Kidney capillary endothelial cell (primary cell): ENCODE data around the gene SFXN5.
"Not testable (repeated sequence)": the region's sequence is repeated elsewhere in the genome, so short reads cannot be mapped to it uniquely, and the experiment has no call there.

Experiments
- DNase-seq: peaks from one replicate; pipeline ENCODE4 v3.0.0-alpha.2; 2018; ENCODE audit warnings: low spot score

Gene SFXN5

DNA sequence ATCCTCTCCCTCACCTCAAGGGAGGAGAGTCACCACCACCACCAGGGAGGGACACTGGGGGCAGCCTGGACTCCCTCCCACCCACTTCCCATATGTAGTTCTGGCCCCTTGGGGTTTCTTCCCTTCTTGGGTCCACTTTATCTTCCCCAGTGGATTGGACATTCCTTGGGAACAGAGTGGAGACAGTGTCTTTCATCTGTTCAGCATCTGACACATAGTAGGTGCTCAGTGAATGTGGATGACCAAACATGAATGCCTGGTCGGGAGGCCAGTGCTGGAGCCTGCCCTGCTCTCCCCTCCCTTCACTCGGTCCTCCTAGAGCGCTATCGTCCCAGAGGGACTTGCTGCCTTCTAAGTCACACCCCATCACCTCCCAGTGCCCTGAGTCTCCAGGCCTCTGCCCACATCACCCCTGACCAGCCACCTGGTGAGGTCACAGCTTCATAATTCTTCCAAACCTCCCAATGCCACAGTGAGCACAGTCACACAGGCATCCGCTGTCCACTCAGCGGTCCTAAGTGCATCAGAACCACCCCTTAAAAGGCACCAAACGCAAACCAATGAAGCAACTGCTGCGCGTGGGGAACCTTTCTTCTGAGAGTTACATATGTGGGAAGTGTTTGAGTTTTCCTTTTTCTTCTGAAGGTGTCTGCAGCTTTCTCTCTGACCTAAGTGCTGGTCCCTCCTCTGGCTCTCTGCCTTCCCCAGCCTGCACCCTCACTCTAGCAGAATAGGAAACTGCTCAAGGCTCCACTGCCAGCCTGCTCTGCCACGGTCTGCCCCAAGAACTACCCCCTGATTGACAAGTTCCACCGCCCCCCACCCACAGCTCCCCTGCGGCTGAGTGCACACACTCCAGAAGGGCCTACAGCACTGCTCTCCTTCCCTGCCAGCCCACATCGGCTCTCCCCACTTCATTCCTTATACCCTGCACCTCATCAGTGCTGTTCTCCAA, 7.2 kb upstream of the SFXN5 start:
- no peak for DNase-seq

- no peak for DNase-seq
Measured at GRCh38 chr2:73077424-73077795, 5.9 kb upstream of the SFXN5 start.

DNA sequence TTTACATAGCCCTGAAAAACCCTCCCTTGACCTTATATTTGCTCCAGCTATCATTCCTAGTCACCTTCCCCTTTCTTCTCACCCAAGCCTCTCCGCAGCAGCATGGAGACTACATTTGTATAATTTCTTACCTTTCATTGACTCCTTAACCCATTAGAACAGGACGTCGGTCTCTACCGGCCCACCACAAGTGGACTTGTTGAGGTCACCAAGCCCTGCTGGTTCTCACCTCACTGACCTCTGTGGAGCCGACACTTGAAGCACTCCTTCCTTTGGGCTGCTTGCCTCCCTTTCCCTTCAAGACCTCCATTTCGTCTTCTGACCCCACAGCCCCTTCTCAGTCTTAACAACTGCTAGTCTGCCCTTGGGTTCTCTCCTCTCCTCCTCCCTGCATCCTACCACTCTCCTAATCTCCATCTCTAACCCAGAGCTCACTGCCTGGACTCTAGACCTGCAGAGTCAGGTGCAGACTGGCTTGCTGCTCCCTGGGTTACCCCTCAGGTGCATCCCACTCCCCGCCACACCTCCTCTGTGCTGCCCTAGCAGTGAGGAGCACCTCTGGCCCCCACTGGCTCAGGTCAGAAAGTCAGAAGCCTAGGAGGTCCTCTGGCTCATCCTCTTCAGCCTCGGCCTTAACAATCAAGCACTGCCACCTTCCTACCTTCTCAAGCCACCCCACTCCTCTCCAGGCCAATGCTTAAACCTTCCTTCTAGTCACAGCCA, 5.3 kb upstream of the SFXN5 start:
- no peak for DNase-seq

DNA sequence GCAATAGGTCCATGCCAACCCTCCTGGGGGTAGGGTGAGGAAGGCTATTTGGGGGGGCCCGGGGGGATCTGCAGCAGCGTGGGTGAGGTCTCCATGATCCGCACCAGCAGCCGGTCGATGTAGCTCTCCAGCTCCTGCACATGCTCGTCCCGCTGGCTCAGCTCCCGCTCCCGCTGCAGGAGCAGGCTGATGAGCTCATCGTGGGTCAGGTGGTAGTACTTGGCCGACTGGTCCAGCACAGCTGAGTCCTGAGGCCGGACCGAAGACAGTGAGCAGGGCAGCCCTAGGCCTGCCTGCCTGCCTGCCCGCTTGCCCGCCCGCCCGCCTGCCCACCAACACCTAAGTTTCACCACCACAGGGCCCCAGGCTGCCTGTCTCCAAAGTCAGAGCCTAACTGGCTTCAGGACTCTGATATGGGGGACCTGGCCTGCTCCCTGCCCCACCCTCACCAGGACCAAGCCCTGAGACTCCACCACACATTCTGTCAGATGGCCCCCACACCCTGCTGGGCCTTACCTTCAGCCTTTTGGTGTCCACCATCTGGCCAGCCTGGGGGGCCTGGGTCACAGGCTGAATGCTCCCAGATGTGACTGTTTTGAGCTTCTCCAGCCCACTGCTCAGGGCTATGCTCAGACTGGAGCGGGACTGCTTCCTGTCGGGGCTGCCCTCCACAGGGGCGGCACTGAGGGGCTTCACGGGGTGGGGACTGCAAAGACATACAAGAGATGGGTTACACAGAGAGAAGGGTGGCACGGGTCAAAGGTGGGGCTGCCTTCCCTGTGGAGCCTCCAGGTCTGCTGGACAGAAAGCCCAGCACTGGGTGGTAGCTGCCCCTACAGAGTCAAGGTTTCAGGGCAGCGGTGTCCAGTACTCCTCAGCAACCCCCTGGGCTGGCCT, 4.2 kb upstream of the SFXN5 start:
- no peak for DNase-seq

GRCh38 chr2:73074110-73075069, 2.9 kb upstream of the SFXN5 start:
- no peak for DNase-seq

GRCh38 chr2:73072416-73072815, 904 bp upstream of the SFXN5 start:
- DNase-seq = no peak

DNA sequence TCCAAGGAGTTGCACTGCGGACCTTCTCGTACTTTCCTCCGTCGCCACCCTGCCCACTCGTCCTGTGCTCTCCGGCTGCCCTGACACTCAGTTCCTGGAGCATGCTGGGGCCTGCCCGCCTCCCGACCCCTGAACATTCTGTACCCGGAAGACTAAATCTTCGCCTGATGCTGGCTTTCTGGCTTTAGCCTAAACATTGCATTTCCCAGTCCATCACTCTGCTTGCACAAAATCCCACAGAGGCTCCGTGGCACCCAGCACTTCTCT, 550 bp upstream of the SFXN5 start:
- no peak for DNase-seq

- DNase-seq = peak; percentile 26
Measured at GRCh38 chr2:73070643-73071359, 711 bp downstream of the SFXN5 start.

GRCh38 chr2:73069855-73070642, 1.5 kb downstream of the SFXN5 start:
- DNase-seq = no peak

DNA sequence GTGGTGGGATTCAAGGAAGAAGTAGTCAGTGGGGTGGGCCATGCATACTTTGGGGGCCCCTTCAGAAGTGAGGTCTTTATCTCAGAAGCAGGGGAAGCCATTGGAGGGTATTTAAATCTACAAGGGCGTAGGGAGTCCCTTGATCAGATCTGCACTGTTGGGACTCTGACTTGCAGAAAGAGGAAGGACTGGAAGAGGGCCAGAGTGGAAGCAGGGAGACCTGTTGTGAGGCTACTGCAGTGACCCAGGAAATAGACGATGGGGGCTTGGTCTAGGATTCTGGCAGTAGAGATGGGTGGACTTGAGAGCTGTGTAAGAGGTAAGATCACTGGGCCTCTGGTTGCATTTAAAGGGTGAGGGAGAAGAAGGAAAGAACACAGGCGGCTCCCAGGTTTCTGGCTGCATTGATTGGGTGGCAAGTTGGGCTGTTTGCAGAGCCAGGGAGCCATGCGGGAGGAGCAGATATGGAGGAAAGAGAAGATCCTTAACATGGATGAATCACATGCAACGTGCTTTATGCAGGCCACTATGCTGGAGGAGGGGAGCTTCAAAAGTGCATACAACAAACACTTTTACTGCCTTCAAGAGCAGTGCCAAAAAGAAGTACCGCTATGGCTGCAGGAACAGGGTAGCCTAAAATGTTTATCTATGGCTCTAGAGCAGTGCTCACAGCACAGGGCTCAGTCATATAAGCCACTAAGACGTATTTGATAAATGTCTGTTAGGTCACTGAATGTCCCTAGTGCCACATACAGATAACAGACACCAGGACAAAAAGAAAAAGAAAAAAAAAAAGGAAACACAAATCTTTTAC, 2.3 kb downstream of the SFXN5 start:
- no peak for DNase-seq

- no peak for DNase-seq
Measured at GRCh38 chr2:73068147-73068546, 3.4 kb downstream of the SFXN5 start.

DNA sequence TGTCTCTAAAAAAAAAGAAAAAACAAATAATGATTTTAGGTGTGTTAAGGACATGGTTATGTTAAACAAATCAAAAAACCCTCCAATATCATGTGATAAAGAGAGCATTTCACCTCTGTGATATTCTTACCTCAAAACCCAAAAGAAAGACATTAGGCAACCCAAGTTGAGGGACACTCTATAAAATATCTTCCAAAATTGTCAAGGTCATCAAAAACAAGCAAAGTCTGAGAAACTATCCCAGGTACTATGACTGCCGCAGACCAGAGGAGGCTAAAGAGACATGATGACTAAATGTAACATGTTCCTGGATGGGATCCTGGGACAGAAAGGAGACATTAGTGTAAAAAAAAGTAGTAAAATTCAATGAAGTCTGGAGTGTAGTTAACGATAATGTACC, 4.5 kb downstream of the SFXN5 start:
- no peak for DNase-seq

DNA sequence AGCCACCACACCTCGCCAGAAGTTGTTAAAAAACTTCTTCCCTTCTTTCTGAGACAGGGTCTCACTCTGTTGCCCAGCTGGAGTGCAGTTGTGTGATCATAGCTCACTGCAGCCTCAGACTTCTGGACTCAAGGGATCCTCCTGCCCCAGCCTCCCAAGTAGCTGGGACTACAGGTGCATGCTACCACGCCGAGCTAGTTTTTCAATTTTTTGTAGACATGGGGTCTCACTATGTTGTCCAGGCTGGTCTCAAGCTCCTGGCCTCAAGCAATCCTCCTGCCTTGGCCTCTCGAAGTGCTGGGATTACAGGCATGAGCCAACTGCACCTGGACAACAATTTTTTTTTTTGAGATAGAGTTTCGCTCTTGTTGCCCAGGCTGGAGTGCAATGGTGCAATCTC, 6.4 kb downstream of the SFXN5 start:
- DNase-seq = not testable (repeated sequence)

GRCh38 chr2:73063909-73064875, 7.3 kb downstream of the SFXN5 start:
- peak; percentile 63 for DNase-seq

DNA sequence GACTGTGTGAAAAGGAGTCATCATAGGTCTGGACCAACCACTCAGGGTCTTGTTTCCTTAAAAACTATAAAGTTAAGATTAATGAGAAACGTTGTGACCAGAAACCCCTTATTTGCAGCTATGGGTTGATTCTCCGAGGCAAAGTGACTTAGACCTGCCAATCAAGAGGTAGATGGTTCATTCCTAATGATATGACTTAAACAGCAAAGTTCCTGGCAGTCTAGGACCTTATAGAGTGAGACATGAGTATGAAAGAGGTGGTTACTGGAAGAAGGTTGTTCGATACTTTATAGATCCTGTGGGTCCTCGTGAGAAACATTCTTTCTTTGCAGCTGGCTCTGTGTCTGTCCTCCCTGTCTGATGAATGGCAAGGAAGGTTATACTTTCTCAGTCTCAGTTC, 8.0 kb downstream of the SFXN5 start:
- no peak for DNase-seq

DNA sequence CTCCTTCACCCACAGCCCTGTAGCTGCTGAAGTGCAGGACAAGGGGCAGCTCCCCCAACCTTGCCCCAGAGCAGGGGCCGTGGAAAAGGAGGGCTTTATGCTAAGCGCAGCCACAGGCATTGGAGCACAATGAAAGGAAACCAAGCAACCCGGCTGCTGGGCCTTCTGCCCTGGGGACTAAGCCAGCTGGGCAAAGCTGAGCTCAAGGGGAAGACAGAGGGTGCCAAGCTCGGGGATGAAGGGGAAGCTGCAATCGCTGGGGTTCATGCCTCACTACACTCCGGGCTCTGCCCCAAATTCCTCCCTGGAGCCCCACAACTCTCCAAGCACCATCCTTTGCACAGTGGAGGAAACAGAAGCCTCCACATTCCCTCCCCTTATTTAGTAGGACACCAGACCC, 12.4 kb downstream of the SFXN5 start:
- no peak for DNase-seq

DNA sequence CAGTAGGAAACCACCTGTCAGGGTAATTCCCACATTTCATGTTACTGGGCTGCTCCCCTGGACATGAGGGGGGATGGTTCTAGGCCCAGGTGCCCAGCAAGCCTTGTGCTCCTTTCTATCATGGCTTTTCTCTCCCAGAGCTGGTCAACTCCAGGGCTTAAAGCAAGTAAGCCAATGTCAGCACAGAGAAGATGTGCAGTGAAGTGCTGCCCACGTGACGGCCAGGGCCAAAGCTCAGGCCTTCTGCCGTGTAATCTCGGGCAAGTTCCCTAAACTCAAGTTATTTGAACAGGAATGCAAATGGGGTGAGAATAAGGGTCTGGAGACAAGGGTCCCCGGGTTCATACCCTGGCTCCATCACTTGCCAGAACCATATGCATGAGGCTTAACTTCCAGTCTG, 16.5 kb downstream of the SFXN5 start:
- no peak for DNase-seq
